H1 (cell line): Measurements from ENCODE around the gene PACSIN1. TPM values are rescaled to one million over a fixed set of nuclear protein-coding genes. Genes with fewer than 3 reads are reported as not detected.

Source experiments
- CTCF ChIA-PET: fragments of 300-600 bp; sonication (Branson Sonifier 250); formaldehyde crosslinking; loops from one replicate; lab custom pipeline; 2021; ENCODE audit not compliant: partially characterized antibody; lab: Charles Lee
- POLR2A ChIA-PET: fragments of 300-600 bp; sonication (Branson Sonifier 250); formaldehyde crosslinking; loops from one replicate; lab custom pipeline; 2021; ENCODE audit warnings: inconsistent platforms; ENCODE audit not compliant: partially characterized antibody; lab: Charles Lee
- DNase-seq, 2 experiments: peaks; one replicate each; pipeline versions ENCODE4 v3.0.0 to v3.0.0-alpha.2; 2010 to 2022; ENCODE audit warnings: low spot score in 2 of 2, low read depth in 1 of 2, mixed read lengths in 1 of 2
- FAIRE-seq: peaks from 2 replicates; lab custom pipeline; 2011; peaks lifted over from hg19 to GRCh38; lab: Jason Lieb, UNC
- H2AFZ ChIP-seq: 2 replicates; pipeline ENCODE4 v1.8.1; 2012; ENCODE audit warnings: low read length, inconsistent platforms
- H2AK5ac ChIP-seq: 2 replicates; pipeline ENCODE4 v1.6.1; 2013; ENCODE audit warnings: low read depth, low read length
- H2BK120ac ChIP-seq: replicated peaks from 2 replicates; pipeline ENCODE3; 2013; ENCODE audit warnings: low read depth, low read length, inconsistent platforms
- H2BK12ac ChIP-seq: 2 replicates; pipeline ENCODE4 v1.6.1; 2013; ENCODE audit warnings: low read depth, low read length
- H2BK15ac ChIP-seq: 2 replicates; pipeline ENCODE4 v1.6.1; 2013; ENCODE audit warnings: low read length
- H2BK20ac ChIP-seq: 2 replicates; pipeline ENCODE4 v1.6.1; 2013; ENCODE audit warnings: low read length
- H2BK5ac ChIP-seq: 2 replicates; pipeline ENCODE4 v1.6.1; 2013; ENCODE audit warnings: low read depth, low read length
- H3K14ac ChIP-seq: 2 replicates; pipeline ENCODE4 v1.6.1; 2013; ENCODE audit warnings: inconsistent platforms; ENCODE audit not compliant: insufficient read length
- H3K18ac ChIP-seq: 2 replicates; pipeline ENCODE4 v1.6.1; 2013; ENCODE audit warnings: low read length; ENCODE audit errors: extremely low read depth
- H3K23ac ChIP-seq: 2 replicates; pipeline ENCODE4 v1.6.1; 2013; ENCODE audit warnings: inconsistent platforms; ENCODE audit not compliant: insufficient read length
- H3K23me2 ChIP-seq: 2 replicates; pipeline ENCODE4 v1.6.1; 2013; ENCODE audit warnings: low read depth, low read length
- H3K27ac ChIP-seq: 2 replicates; pipeline ENCODE4 v1.6.1; 2011; ENCODE audit warnings: low read depth, low read length, inconsistent platforms
- H3K27me3 ChIP-seq, 4 experiments: replicated peaks in 1 of 4; 1 replicate in 1 of 4; 2 replicates in 3 of 4; pipeline versions ENCODE4 v1.6.1 to v1.8.1; 2011 to 2013; ENCODE audit warnings: low read length in 3 of 4, mild to moderate bottlenecking in 3 of 4, inconsistent platforms in 2 of 4, mixed read lengths in 2 of 4, moderate library complexity in 1 of 4; ENCODE audit not compliant: control insufficient read depth in 3 of 4, insufficient read depth in 3 of 4; ENCODE audit errors: extremely low read depth in 1 of 4
- H3K36me3 ChIP-seq, 4 experiments: 2 replicates each; pipeline versions ENCODE4 v1.6.1 to v1.8.1; 2011 to 2013; ENCODE audit warnings: mild to moderate bottlenecking in 4 of 4, low read length in 3 of 4, moderate library complexity in 2 of 4, control low read depth in 1 of 4, inconsistent platforms in 1 of 4; ENCODE audit not compliant: insufficient read depth in 4 of 4, control insufficient read depth in 2 of 4
- H3K4ac ChIP-seq: replicated peaks from 2 replicates; pipeline ENCODE3; 2013; ENCODE audit warnings: low read length, low read depth, mixed read lengths, inconsistent platforms; ENCODE audit not compliant: insufficient read length
- H3K4me1 ChIP-seq, 4 experiments: replicated peaks in 1 of 4; 1 replicate in 1 of 4; 2 replicates in 3 of 4; pipeline versions ENCODE4 v1.6.1 to v1.8.1; 2011 to 2013; ENCODE audit warnings: low read length in 3 of 4, inconsistent platforms in 2 of 4, mixed read lengths in 1 of 4; ENCODE audit not compliant: insufficient read depth in 4 of 4, control insufficient read depth in 3 of 4
- H3K4me2 ChIP-seq, 2 experiments: 2 replicates each; pipeline versions ENCODE4 v1.6.1 to v1.8.1; 2011 to 2013; ENCODE audit warnings: low read depth in 2 of 2, low read length in 2 of 2, control low read depth in 1 of 2, inconsistent platforms in 1 of 2, mild to moderate bottlenecking in 1 of 2; ENCODE audit not compliant: insufficient read depth in 1 of 2
- H3K4me3 ChIP-seq, 4 experiments: fragments of 200-600, 300-600 bp in 1 of 4; sonication (generic), shearing (Covaris generic), sonication (Bioruptor Twin) in 1 of 4; 2 replicates each; pipeline versions ENCODE4 v1.5.1 to v1.8.1; 2011 to 2016; ENCODE audit warnings: low read length in 4 of 4, low read depth in 3 of 4, control low read depth in 2 of 4, inconsistent platforms in 2 of 4, mild to moderate bottlenecking in 2 of 4, mixed read lengths in 1 of 4, moderate library complexity in 1 of 4; ENCODE audit not compliant: insufficient read depth in 2 of 4; ENCODE audit errors: extremely low read depth in 1 of 4
- H3K56ac ChIP-seq: replicated peaks from 2 replicates; pipeline ENCODE3; 2013; ENCODE audit warnings: low read depth, mild to moderate bottlenecking, mixed read lengths, low read length, inconsistent platforms; ENCODE audit not compliant: insufficient read length
- H3K79me1 ChIP-seq: 2 replicates; pipeline ENCODE4 v1.6.1; 2013; ENCODE audit warnings: low read depth, low read length, control low read depth
- H3K79me2 ChIP-seq, 2 experiments: 2 replicates each; pipeline versions ENCODE4 v1.6.1 to v1.8.1; 2012 to 2013; ENCODE audit warnings: low read length in 2 of 2, mild to moderate bottlenecking in 2 of 2, inconsistent platforms in 1 of 2; ENCODE audit not compliant: insufficient read depth in 2 of 2, control insufficient read depth in 1 of 2
- H3K9ac ChIP-seq, 4 experiments: replicated peaks in 1 of 4; 1 replicate in 1 of 4; 2 replicates in 3 of 4; pipeline versions ENCODE4 v1.6.1 to v1.8.1; 2011 to 2013; ENCODE audit warnings: low read depth in 3 of 4, low read length in 3 of 4, control low read depth in 2 of 4, mild to moderate bottlenecking in 2 of 4, moderate library complexity in 2 of 4, inconsistent platforms in 1 of 4; ENCODE audit errors: extremely low read depth in 1 of 4
- H3K9me3 ChIP-seq, 2 experiments: 2 replicates each; pipeline versions ENCODE4 v1.6.1 to v1.8.1; 2012 to 2013; ENCODE audit warnings: mild to moderate bottlenecking in 2 of 2, moderate library complexity in 2 of 2, control low read depth in 1 of 2, inconsistent platforms in 1 of 2, low read depth in 1 of 2, low read length in 1 of 2, mixed read lengths in 1 of 2; ENCODE audit not compliant: insufficient read depth in 2 of 2
- H4K20me1 ChIP-seq, 2 experiments: replicated peaks in 1 of 2; 2 replicates each; pipeline versions ENCODE3 to v1.8.1; 2011 to 2013; ENCODE audit warnings: inconsistent platforms in 2 of 2, low read length in 2 of 2, mild to moderate bottlenecking in 1 of 2; ENCODE audit not compliant: insufficient read depth in 2 of 2, control insufficient read depth in 1 of 2
- H4K5ac ChIP-seq: 2 replicates; pipeline ENCODE4 v1.6.1; 2013; ENCODE audit warnings: low read length, low read depth, mixed read lengths, inconsistent platforms; ENCODE audit not compliant: insufficient read length
- H4K8ac ChIP-seq: 2 replicates; pipeline ENCODE4 v1.8.0; 2013; ENCODE audit warnings: mild to moderate bottlenecking, moderate library complexity, low read length, inconsistent platforms; ENCODE audit not compliant: insufficient read depth; ENCODE audit errors: extremely low read depth
- H4K91ac ChIP-seq: replicated peaks from 2 replicates; pipeline ENCODE3; 2013; ENCODE audit warnings: low read length, mixed read lengths, inconsistent platforms; ENCODE audit not compliant: insufficient read length
- WGBS, 2 experiments: shearing (Covaris generic) in 1 of 2; methylation state at CpG; one replicate each; pipeline versions ENCODE4 v1.1.6 to v1.1.7; 2013 to 2015; ENCODE audit warnings: low lambda C conversion rate in 2 of 2, mixed read lengths in 2 of 2, inconsistent platforms in 1 of 2, low coverage in 1 of 2, missing lambda C conversion rate in 1 of 2; ENCODE audit not compliant: insufficient replicate concordance in 2 of 2, insufficient coverage in 1 of 2, insufficient read length in 1 of 2; ENCODE audit errors: extremely low coverage in 1 of 2, missing lambda C conversion rate in 1 of 2; 5-methylcytosine and 5-hydroxymethylcytosine counted together
- polyA plus RNA-seq, 7 experiments: library from polyadenylated mRNA; depleted of rRNA in 3 of 7; stranded (reverse) in 5 of 7; unstranded in 2 of 7; fragments of >200 nt in 5 of 7; fragments of 200-250 nt in 2 of 7; gene quantifications; 1 replicate in 5 of 7; 2 replicates in 1 of 7; 4 replicates in 1 of 7; pipeline versions ENCODE4 v1.2.1 to v1.2.3, GENCODE V29; 2011 to 2013; ENCODE audit warnings: missing spikeins in 2 of 7, mixed read lengths in 2 of 7
- total RNA-seq: library from RNA; stranded (reverse); fragmentation: NEBNext Ultra II Directional; extraction: Animal tissue kit (Norgen Biotek cat#: 25700); gene quantifications from 2 replicates; pipeline ENCODE4 v1.2.1, GENCODE V29; 2021

PACSIN1 gene
- total and polyA plus RNA-seq, 2 of the 8 experiments (the other 6 are each of a cell fraction or from before 2014, with no cell fraction given) = 5.9 to 11.1 TPM

DNA sequence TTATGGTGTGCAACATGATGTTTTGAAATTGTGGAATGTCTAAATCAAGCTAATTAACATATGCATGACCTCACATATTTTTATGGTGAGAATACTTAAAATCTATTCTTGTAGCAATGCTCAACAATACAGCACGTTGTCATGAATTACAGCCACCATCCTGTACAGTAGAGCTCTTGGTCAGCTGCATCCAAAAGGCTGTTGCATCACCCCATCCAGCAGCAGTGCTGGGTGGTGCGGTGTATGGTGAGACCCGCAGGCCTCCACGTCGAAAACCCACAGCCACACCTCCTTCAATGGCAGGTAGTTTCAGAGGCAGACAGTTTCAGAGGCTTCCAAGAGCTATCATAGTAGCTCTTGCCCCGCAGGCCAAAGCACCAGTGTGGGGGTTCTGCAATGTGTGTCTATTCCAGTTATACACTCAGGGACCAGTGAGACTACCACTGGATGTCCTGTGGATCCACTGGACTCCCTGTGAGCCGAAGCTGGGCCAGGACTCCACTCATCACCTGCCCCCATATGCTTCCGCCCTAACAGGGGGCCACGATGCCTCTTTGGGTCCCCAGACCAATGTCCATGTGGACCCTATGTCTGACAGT lies 23.4 kb downstream of the PACSIN1 start:
- 94% methylated on average over 9 of the region's 9 CpGs; no CpG with 5 or more reads in 1 of the 2 experiments for WGBS, 2 experiments
- H2BK12ac ChIP-seq = 0 out of 2 replicates have a peak overlapping the region, but pooled peaks have one; percentile 9
- no peak overlapping the region for H3K56ac ChIP-seq
- H3K23me2 ChIP-seq = no peaks in the 10 kb centered on the region
- H3K79me1 ChIP-seq = no peaks in the 10 kb centered on the region
- H2AFZ ChIP-seq = no peak overlapping the region
- no peak overlapping the region for H3K4me3 ChIP-seq
- H3K27ac ChIP-seq = no peak overlapping the region
- H3K14ac ChIP-seq = no peak overlapping the region
- no peaks in the 10 kb centered on the region for H3K36me3 ChIP-seq
- no peak overlapping the region for H3K9ac ChIP-seq
- H3K4ac ChIP-seq = no peak overlapping the region
- no peaks in the 10 kb centered on the region for H3K9me3 ChIP-seq
- H4K8ac ChIP-seq = no peak overlapping the region
- H4K5ac ChIP-seq = no peak overlapping the region
- H2BK120ac ChIP-seq = no peak overlapping the region
- H3K18ac ChIP-seq = no peak overlapping the region
- FAIRE-seq (no peak), DNase-seq (no peak)
- H3K4me1 ChIP-seq = peaks cover 0 to 9% (median 0%) of the 10 kb centered on the region in 4 experiments; a peak in 2 of 7 replicates
- no peaks in the 10 kb centered on the region for H3K79me2 ChIP-seq
- H3K27me3 ChIP-seq = no peaks in the 10 kb centered on the region; a peak in 1 of 7 replicates
- ChIA-PET POLR2A (interaction anchor here (1.3 to 1.4 kb wide), 2 partner anchors 20 to 22 kb away, joined by 3 read pairs; no protein-coding TSS in a partner anchor), CTCF (interaction anchor here (0.6 to 1.2 kb wide), 5 partner anchors 18 to 120 kb away, joined by 3 to 6 read pairs (median 3); no protein-coding TSS in a partner anchor)
- H2BK20ac ChIP-seq = no peak overlapping the region
- H3K23ac ChIP-seq = no peak overlapping the region
- H2AK5ac ChIP-seq = no peak overlapping the region
- H3K4me2 ChIP-seq = no peak overlapping the region
- H4K20me1 ChIP-seq = no peaks in the 10 kb centered on the region
- H4K91ac ChIP-seq = no peak overlapping the region
- H2BK5ac ChIP-seq = no peak overlapping the region
- H2BK15ac ChIP-seq = no peak overlapping the region
